ENCODE measurements around the gene PRDM16.

PRDM16 gene

DNA sequence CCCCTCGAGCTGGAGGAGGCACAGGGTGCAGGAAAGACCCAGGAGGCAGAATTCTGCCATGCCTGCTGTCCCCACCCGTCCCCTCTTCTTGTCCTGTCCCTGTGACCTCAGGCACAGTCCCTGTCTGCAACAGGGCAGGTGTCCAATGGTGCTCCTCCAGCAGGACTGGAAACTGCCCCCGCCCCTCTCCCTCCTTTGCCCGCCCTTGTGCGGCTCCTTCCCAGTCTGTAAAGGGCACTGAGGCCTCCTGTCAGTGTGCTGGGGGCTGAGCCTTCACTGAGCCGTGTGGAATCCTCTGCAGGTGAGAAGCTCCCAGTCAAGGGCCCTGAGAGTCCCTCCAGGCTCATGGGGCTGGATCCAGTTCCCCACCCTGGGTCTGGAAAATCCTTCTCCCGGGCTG, 28.9 kb downstream of the PRDM16 start:
- CTCF ChIA-PET: no interaction called here
- Histone ChIP-seq H3K36me3 (ENCODE audit: control insufficient read depth in 2 of 2, insufficient read depth in 1 of 2, low read length in 2 of 2) (no peaks in the 10 kb centered on the region), H3K27ac (ENCODE audit: extremely low read depth, low read depth, low read length) (no peak overlapping the region), H3K4me3 (ENCODE audit: low read depth, low read length) (no peak overlapping the region), H3K4me1 (ENCODE audit: control insufficient read depth, insufficient read depth, low read length) (no peaks in the 10 kb centered on the region), H3K9me3 (ENCODE audit: control insufficient read depth, insufficient read depth, low read depth, low read length) (no peaks in the 10 kb centered on the region)
- no peak for TF ChIP-seq ZNF701 (tag by site-specific recombination; IDR thresholded peaks at IDR 0.05)
- 0 out of 2 replicates have a peak, but pooled peaks have one; percentile 14 for TF ChIP-seq SP2 (tag by site-specific recombination; IDR thresholded peaks at IDR 0.05)
- POLR2A ChIA-PET: no interaction called here

DNA sequence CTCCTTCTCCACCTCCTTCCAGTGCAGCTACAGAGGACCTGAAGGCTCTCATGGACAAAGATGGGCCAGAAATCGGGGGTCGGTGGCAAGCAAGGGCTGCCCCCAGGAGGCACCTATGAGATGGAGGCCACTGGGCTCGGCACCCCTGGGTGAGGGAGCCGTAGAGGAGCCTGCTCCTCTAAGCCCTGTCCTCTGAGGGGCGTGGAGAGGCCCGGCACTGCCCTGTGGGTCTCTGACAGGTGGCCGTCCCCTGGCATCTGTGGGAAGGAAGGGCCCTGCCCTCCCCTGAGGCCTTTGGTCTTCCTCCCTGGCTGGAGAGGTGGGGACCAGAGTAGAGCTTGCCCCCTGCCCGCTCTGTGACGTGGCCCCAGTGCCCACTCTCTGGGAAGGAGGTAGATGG, 30.9 kb downstream of the PRDM16 start:
- TF ChIP-seq, protein P1, sequence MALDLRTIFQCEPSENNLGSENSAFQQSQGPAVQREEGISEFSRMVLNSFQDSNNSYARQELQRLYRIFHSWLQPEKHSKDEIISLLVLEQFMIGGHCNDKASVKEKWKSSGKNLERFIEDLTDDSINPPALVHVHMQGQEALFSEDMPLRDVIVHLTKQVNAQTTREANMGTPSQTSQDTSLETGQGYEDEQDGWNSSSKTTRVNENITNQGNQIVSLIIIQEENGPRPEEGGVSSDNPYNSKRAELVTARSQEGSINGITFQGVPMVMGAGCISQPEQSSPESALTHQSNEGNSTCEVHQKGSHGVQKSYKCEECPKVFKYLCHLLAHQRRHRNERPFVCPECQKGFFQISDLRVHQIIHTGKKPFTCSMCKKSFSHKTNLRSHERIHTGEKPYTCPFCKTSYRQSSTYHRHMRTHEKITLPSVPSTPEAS (tag by site-specific recombination; IDR thresholded peaks at IDR 0.05): no peak
- TF ChIP-seq ZBTB48 (tag by site-specific recombination; IDR thresholded peaks at IDR 0.05) (no peak), ZNF2 (tag by site-specific recombination; IDR thresholded peaks at IDR 0.05) (no peak), SCRT1 (tag by site-specific recombination; IDR thresholded peaks at IDR 0.05; ENCODE audit: borderline replicate concordance) (no peak), ZNF214 (tag by site-specific recombination; IDR thresholded peaks at IDR 0.05; ENCODE audit: borderline replicate concordance) (no peak), FEZF1 (tag by site-specific recombination; IDR thresholded peaks at IDR 0.05) (no peak), ZNF248 (tag by site-specific recombination; IDR thresholded peaks at IDR 0.05) (no peak), ZNF626 (tag by site-specific recombination; IDR thresholded peaks at IDR 0.05) (no peak)
- TF ChIP-seq, protein P2, sequence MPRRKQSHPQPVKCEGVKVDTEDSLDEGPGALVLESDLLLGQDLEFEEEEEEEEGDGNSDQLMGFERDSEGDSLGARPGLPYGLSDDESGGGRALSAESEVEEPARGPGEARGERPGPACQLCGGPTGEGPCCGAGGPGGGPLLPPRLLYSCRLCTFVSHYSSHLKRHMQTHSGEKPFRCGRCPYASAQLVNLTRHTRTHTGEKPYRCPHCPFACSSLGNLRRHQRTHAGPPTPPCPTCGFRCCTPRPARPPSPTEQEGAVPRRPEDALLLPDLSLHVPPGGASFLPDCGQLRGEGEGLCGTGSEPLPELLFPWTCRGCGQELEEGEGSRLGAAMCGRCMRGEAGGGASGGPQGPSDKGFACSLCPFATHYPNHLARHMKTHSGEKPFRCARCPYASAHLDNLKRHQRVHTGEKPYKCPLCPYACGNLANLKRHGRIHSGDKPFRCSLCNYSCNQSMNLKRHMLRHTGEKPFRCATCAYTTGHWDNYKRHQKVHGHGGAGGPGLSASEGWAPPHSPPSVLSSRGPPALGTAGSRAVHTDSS (tag by site-specific recombination; IDR thresholded peaks at IDR 0.05): no peak
- H3K4me1 ChIP-seq (ENCODE audit: control insufficient read depth, insufficient read depth, low read length): no peaks in the 10 kb centered on the region
- no peak overlapping the region for H3K27ac ChIP-seq (ENCODE audit: extremely low read depth, low read depth, low read length)
- ChIA-PET POLR2A (no interaction called here), CTCF (interaction anchor here (1.2 kb wide), 1 partner anchor 11 kb away, joined by 4 read pairs; no protein-coding TSS in a partner anchor)
- H3K36me3 ChIP-seq (ENCODE audit: control insufficient read depth in 2 of 2, insufficient read depth in 1 of 2, low read length in 2 of 2): no peaks in the 10 kb centered on the region
- no peaks in the 10 kb centered on the region for H3K9me3 ChIP-seq (ENCODE audit: control insufficient read depth, insufficient read depth, low read depth, low read length)
- no peak overlapping the region for H3K4me3 ChIP-seq (ENCODE audit: low read depth, low read length)

DNA sequence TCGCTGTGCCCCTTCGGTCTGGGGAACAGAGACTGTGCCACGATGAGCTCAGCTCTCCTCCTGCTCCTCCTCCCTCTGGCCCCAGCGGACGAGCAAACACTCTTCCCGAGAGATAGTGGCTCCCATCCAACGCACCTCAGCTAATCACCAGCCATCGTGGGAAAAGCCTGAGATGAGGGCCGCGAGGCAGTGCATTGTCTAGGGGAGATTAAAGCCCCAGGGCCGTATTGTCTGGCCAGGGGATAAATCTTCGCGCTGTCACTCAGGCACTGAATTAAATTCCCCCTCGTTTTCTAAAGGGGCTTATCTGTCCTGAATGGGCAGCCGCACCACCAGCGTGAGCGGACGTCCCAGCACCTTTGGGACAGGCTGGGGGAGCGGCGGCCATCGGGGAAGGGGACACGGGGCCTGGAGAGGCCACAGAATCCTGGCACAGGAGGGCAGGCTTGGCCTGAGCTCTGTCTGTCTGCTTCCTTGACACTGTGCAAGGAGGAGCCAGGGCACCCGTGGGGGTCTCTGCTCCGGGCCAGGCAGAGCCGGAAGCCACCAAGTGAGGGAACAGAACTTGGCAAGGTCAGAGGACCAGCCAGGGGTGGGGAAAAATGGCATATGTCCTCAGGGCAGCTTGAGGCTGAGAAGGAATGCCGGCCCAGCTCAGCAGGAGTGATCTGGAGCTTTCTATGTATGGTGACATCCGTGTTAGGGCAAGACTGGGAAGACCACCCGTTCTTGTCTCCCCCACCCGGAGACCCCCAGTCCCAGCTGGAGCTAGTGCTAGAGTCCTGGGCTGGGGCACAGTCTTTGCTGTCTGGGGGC, 32.3 kb downstream of the PRDM16 start:
- CTCF ChIA-PET: interaction anchor here (0.6 to 0.9 kb wide), 2 partner anchors 10 to 35 kb away, joined by 3 to 5 read pairs; no protein-coding TSS in a partner anchor
- Histone ChIP-seq H3K27ac (ENCODE audit: extremely low read depth, low read depth, low read length) (no peak overlapping the region), H3K36me3 (ENCODE audit: control insufficient read depth in 2 of 2, insufficient read depth in 1 of 2, low read length in 2 of 2) (no peaks in the 10 kb centered on the region), H3K4me3 (ENCODE audit: low read depth, low read length) (no peak overlapping the region), H3K9me3 (ENCODE audit: control insufficient read depth, insufficient read depth, low read depth, low read length) (no peaks in the 10 kb centered on the region), H3K4me1 (ENCODE audit: control insufficient read depth, insufficient read depth, low read length) (no peaks in the 10 kb centered on the region)
- no peak for TF ChIP-seq ZBTB17 (tag by site-specific recombination; IDR thresholded peaks at IDR 0.05)
- POLR2A ChIA-PET: no interaction called here

DNA sequence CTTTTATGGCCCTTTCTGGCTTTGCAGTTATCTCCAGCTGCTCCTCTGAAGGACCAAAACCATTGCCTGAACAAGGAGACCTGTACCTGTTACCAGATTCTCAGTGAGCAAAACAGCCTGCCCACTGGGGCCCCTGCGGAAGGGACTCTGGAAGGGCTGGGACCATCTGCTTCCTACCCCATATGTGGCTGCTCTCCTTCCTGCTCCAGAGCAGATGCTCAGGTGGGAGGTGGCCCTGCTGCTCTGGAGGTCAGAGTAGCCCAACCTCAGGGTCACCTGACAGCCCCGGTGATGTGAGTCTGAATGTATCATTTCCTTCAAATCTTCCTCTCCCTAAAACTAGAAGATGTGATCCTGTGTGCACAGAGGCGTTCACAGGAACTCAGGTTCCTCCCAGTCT, 33.6 kb downstream of the PRDM16 start:
- ChIA-PET POLR2A (no interaction called here), CTCF (no interaction called here)
- Histone ChIP-seq H3K4me1 (ENCODE audit: control insufficient read depth, insufficient read depth, low read length) (no peaks in the 10 kb centered on the region), H3K9me3 (ENCODE audit: control insufficient read depth, insufficient read depth, low read depth, low read length) (no peaks in the 10 kb centered on the region), H3K4me3 (ENCODE audit: low read depth, low read length) (no peak overlapping the region), H3K27ac (ENCODE audit: extremely low read depth, low read depth, low read length) (no peak overlapping the region), H3K36me3 (ENCODE audit: control insufficient read depth in 2 of 2, insufficient read depth in 1 of 2, low read length in 2 of 2) (peaks cover 0 to 2% of the 10 kb centered on the region in 2 experiments; a peak in 1 of 3 replicates)
- TF ChIP-seq WT1 (tag by site-specific recombination; IDR thresholded peaks at IDR 0.05): no peak
